ENCODE data around the gene LGMN.
A peak's percentile ranks its signal among the peaks of the same experiment; 100 is the strongest.
"Not testable (repeated sequence)": the region's sequence is repeated elsewhere in the genome, so short reads cannot be mapped to it uniquely, and the experiment has no call there.

The LGMN gene

DNA sequence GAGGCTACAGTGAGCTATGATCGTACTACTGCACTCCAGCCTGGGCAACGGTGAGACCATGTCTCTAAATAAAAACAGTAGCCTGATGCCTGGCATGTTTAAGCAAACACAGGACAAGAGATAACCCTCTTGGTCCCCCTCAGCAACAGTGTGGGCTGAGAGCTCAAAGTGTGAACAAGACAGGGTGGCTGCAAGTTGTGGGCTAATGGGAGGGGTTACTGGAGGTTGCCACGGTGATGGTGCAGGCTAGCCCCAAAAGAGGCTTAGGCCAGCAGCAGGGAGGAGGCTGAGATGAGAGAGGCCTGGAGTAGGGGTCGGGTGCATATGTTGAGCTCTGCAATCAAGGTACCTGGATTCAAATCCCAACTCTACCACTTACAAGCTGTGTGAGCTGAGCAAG is 3.4 kb upstream of the LGMN start:
- ATAC-seq (ENCODE audit: insufficient read depth, low read depth) (no peak), DNase-seq (peak; percentile 12)
- Histone ChIP-seq H3K4me1 (ENCODE audit: insufficient read depth, low read length) (peaks cover 53% of the 10 kb centered on the region), H3K4me3 (ENCODE audit: low read depth in 1 of 2, low read length in 2 of 2) (no peak overlapping the region), H3K36me3 (ENCODE audit: insufficient read depth, low read length) (no peaks in the 10 kb centered on the region), H3K9ac (ENCODE audit: low read depth, low read length) (no peak overlapping the region), H3K27me3 (ENCODE audit: insufficient read depth, low read length, poor library complexity) (no peaks in the 10 kb centered on the region), H3K4me2 (ENCODE audit: insufficient read depth, low read length) (no peak overlapping the region), H3K9me3 (ENCODE audit: insufficient read depth, low read length, severe bottlenecking) (no peaks in the 10 kb centered on the region), H3K79me2 (ENCODE audit: insufficient read depth, low read length) (no peaks in the 10 kb centered on the region), H2AFZ (ENCODE audit: low read depth, low read length) (no peak overlapping the region), H3K27ac (ENCODE audit: low read length) (peak overlapping the region; percentile 75; the same call in 1 of the 2 replicates), H4K20me1 (ENCODE audit: insufficient read depth, low read length) (no peaks in the 10 kb centered on the region)
- TF ChIP-seq EZH2 (IDR thresholded peaks at IDR 0.05; ENCODE audit: borderline replicate concordance, low read depth, low read length, severe bottlenecking) (no peak), CTCF (IDR thresholded peaks at IDR 0.05; ENCODE audit: borderline replicate concordance, extremely low read depth, low read length, poor library complexity, severe bottlenecking) (no peak)

DNA sequence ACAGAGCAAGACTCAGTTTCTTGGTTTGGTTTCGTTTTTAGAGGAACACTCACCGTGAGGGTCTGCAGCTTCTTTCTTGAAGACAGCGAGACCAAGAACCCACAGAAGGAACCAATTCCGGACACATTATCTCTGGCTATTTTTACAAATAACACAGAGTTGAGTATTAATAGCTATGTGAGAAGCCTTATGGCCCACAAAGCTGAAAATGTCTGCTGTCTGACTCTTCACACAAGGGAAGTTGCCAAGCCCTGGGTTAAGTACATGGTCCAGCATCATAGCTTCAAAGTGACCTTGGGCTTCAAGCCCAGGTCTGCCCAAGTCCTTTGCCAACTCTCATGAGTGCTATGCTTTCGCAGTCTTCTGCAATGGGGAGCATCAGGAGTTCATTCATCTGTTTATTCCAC is 2.6 kb upstream of the LGMN start:
- peak overlapping the region; percentile 39; the same call in 1 of the 2 replicates for H3K9ac ChIP-seq (ENCODE audit: low read depth, low read length)
- peak overlapping the region; percentile 75 for H3K27ac ChIP-seq (ENCODE audit: low read length)
- 0 out of 3 replicates have a peak, but pooled peaks have one; percentile 2 for ATAC-seq (ENCODE audit: insufficient read depth, low read depth)

DNA sequence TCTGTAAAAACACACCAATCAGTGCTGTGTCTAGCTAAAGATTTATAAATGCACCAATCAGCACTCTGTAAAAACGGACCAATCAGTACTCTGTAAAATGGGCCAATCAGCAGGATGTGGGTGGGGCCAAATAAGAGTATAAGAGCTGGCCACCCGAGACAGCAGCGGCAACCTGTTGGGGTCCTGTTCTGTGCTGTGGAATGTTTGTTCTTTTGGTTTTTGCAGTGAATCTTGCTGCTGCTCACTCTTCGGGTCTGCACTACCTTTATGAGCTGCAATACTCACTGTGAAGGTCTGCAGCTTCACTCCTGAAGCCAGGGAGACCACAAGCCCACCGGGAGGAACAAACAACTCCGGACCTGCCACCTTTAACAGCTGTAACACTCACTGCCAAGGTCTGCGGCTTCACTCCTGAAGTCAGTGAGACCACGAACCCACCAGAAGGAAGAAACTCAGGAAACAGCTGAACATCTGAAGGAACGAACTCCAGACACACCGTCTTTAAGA is 1.8 kb upstream of the LGMN start:
- H3K4me2 ChIP-seq (ENCODE audit: insufficient read depth, low read length), result peak overlapping the region; percentile 63
- not testable (repeated sequence) for H3K27me3 ChIP-seq (ENCODE audit: insufficient read depth, low read length, poor library complexity); H4K20me1 ChIP-seq (ENCODE audit: insufficient read depth, low read length); H3K36me3 ChIP-seq (ENCODE audit: insufficient read depth, low read length); H3K79me2 ChIP-seq (ENCODE audit: insufficient read depth, low read length); H3K9me3 ChIP-seq (ENCODE audit: insufficient read depth, low read length, severe bottlenecking)
- H2AFZ ChIP-seq (ENCODE audit: low read depth, low read length), result peak overlapping the region; percentile 54; the same call in 1 of the 2 replicates
- DNase-seq (peak; percentile 75), ATAC-seq (ENCODE audit: insufficient read depth, low read depth) (peak; percentile 64)
- H3K4me1 ChIP-seq (ENCODE audit: insufficient read depth, low read length), result peaks cover 53% of the 10 kb centered on the region
- peak overlapping the region; percentile 75 for H3K27ac ChIP-seq (ENCODE audit: low read length)
- H3K4me3 ChIP-seq (ENCODE audit: low read depth in 1 of 2, low read length in 2 of 2), result peak overlapping the region in 1 of 2 experiments; percentile 47; a peak in 2 of 4 replicates
- H3K9ac ChIP-seq (ENCODE audit: low read depth, low read length), result peak overlapping the region; percentile 39

More for the DNA sequence above, 2.6 kb upstream of the LGMN start:
- Histone ChIP-seq H3K4me2 (ENCODE audit: insufficient read depth, low read length) (peak overlapping the region; percentile 63), H3K36me3 (ENCODE audit: insufficient read depth, low read length) (no peaks in the 10 kb centered on the region), H3K4me1 (ENCODE audit: insufficient read depth, low read length) (peaks cover 53% of the 10 kb centered on the region), H3K79me2 (ENCODE audit: insufficient read depth, low read length) (no peaks in the 10 kb centered on the region), H3K9me3 (ENCODE audit: insufficient read depth, low read length, severe bottlenecking) (no peaks in the 10 kb centered on the region), H4K20me1 (ENCODE audit: insufficient read depth, low read length) (no peaks in the 10 kb centered on the region), H3K27me3 (ENCODE audit: insufficient read depth, low read length, poor library complexity) (no peaks in the 10 kb centered on the region), H3K4me3 (ENCODE audit: low read depth in 1 of 2, low read length in 2 of 2) (peak overlapping the region in 1 of 2 experiments; percentile 47; a peak in 2 of 4 replicates), H2AFZ (ENCODE audit: low read depth, low read length) (peak overlapping the region; percentile 57)
- TF ChIP-seq CTCF (IDR thresholded peaks at IDR 0.05; ENCODE audit: borderline replicate concordance, extremely low read depth, low read length, poor library complexity, severe bottlenecking), result no peak
- no peak for TF ChIP-seq EZH2 (IDR thresholded peaks at IDR 0.05; ENCODE audit: borderline replicate concordance, low read depth, low read length, severe bottlenecking)
- DNase-seq, result no peak

- Histone ChIP-seq H3K9ac (ENCODE audit: low read depth, low read length) (peak overlapping the region; percentile 54), H2AFZ (ENCODE audit: low read depth, low read length) (peak overlapping the region; percentile 67), H3K4me1 (ENCODE audit: insufficient read depth, low read length) (peaks cover 53% of the 10 kb centered on the region), H3K4me2 (ENCODE audit: insufficient read depth, low read length) (peak overlapping the region; percentile 79), H4K20me1 (ENCODE audit: insufficient read depth, low read length) (no peaks in the 10 kb centered on the region), H3K27me3 (ENCODE audit: insufficient read depth, low read length, poor library complexity) (no peaks in the 10 kb centered on the region), H3K9me3 (ENCODE audit: insufficient read depth, low read length, severe bottlenecking) (no peaks in the 10 kb centered on the region), H3K36me3 (ENCODE audit: insufficient read depth, low read length) (no peaks in the 10 kb centered on the region), H3K79me2 (ENCODE audit: insufficient read depth, low read length) (no peaks in the 10 kb centered on the region), H3K4me3 (ENCODE audit: low read depth in 1 of 2, low read length in 2 of 2) (peak overlapping the region; percentile 3 to 66; a peak in 3 of 4 replicates), H3K27ac (ENCODE audit: low read length) (peak overlapping the region; percentile 4; the same call in 1 of the 2 replicates)
- TF ChIP-seq EZH2 (IDR thresholded peaks at IDR 0.05; ENCODE audit: borderline replicate concordance, low read depth, low read length, severe bottlenecking), result no peak
- TF ChIP-seq CTCF (IDR thresholded peaks at IDR 0.05; ENCODE audit: borderline replicate concordance, extremely low read depth, low read length, poor library complexity, severe bottlenecking), result no peak
- no peak for DNase-seq
- ATAC-seq (ENCODE audit: insufficient read depth, low read depth), result no peak
Observed at GRCh38 chr14:92747701-92748258, 647 bp downstream of the LGMN start.

Measured in DND-41 (cell line).